ENCODE measurements around the gene PIGV.
A peak's percentile ranks its signal among the peaks of the same experiment; 100 is the strongest.

PIGV gene

DNA sequence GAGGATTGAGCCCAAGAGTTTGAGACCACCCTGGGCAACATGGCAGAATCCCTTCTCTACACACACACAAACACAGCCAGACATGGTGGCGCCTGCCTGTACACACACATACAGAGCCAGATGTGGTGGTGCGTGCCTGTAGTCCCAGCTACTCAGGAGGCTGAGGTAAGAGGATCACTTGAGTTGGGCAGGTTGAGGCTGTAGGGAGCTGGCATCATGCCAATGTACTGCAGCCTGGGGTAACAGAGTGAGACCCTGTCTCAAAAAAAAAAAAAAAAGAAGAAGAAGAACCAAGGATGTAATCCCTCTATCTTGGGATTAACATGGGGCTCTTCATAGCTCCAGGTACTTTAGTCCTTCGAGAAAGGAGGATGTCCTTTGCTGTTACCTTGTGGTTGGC, 29.4 kb upstream of the PIGV start:
- no peak for TF ChIP-seq CTCF (IDR thresholded peaks at IDR 0.05; ENCODE audit: insufficient read depth, missing control alignments)
- DNase-seq (ENCODE audit: insufficient read length, low spot score) (no peak), FAIRE-seq (no peak)

GRCh38 chr1:26759531-26759930, 28.2 kb upstream of the PIGV start:
- DNase-seq (ENCODE audit: insufficient read length, low spot score) (no peak), FAIRE-seq (no peak)
- TF ChIP-seq CTCF (IDR thresholded peaks at IDR 0.05; ENCODE audit: insufficient read depth, missing control alignments): no peak

GRCh38 chr1:26761217-26761616, 26.5 kb upstream of the PIGV start:
- no peak for DNase-seq (ENCODE audit: insufficient read length, low spot score)
- TF ChIP-seq CTCF (IDR thresholded peaks at IDR 0.05; ENCODE audit: insufficient read depth, missing control alignments): no peak
- FAIRE-seq: no peak

DNA sequence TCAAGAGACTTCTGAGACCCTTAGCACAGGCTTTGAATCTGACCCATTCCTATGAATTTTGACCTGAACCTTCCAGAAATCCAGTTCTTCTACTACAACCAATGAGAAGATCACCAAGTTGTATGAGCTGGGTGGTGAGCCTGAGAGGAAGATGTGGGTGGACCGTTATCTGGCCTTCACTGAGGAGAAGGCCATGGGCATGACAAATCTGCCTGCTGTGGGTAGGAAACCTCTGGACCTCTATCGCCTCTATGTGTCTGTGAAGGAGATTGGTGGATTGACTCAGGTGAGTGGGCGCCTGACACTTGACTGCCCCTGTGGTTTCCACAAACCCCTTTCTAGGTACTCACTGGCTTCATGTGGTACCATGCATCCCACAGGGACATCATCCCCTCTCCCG, 20.0 kb upstream of the PIGV start:
- TF ChIP-seq CTCF (IDR thresholded peaks at IDR 0.05; ENCODE audit: insufficient read depth, missing control alignments): no peak
- FAIRE-seq: no peak
- no peak for DNase-seq (ENCODE audit: insufficient read length, low spot score)

DNA sequence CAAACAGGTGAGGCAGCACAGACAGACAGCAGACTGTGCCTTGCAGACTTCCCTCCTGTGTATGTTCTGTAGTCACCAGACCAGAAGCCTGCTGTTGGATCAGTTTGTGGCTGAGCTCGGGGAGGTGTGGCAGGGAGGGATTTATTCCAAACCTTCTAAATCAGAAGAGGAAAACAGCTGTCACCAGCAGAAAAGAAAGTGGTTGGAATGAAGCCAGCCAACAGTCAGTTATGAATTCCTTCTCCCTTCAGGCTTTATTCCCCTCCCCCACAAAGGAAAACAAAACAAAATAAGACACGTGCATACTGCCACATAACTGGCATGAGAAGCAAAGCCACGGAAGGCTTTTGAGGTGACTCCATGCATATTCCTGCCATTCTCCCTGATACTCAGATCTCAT, 19.0 kb upstream of the PIGV start:
- DNase-seq (ENCODE audit: insufficient read length, low spot score) (no peak), FAIRE-seq (no peak)
- TF ChIP-seq CTCF (IDR thresholded peaks at IDR 0.05; ENCODE audit: insufficient read depth, missing control alignments): no peak

DNA sequence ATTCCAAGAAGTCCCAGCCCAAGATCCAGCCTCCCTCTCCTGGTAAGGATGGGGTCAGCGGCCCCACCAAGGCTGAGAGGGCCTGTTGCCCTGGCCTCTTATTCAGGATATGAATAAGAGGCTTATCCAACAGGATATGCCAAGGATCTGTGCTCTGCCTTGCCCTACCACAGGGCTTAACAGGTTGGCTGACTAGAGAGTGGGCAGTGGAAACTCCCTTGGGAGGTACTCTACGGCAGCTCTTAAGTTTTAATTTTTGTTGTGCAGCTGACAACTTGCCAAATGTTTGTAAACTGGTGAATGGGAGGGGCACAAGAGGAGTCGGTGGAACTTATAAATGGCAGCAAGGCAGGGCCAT, 16.5 kb upstream of the PIGV start:
- no peak for DNase-seq (ENCODE audit: insufficient read length, low spot score)
- TF ChIP-seq CTCF (IDR thresholded peaks at IDR 0.05; ENCODE audit: insufficient read depth, missing control alignments): no peak

DNA sequence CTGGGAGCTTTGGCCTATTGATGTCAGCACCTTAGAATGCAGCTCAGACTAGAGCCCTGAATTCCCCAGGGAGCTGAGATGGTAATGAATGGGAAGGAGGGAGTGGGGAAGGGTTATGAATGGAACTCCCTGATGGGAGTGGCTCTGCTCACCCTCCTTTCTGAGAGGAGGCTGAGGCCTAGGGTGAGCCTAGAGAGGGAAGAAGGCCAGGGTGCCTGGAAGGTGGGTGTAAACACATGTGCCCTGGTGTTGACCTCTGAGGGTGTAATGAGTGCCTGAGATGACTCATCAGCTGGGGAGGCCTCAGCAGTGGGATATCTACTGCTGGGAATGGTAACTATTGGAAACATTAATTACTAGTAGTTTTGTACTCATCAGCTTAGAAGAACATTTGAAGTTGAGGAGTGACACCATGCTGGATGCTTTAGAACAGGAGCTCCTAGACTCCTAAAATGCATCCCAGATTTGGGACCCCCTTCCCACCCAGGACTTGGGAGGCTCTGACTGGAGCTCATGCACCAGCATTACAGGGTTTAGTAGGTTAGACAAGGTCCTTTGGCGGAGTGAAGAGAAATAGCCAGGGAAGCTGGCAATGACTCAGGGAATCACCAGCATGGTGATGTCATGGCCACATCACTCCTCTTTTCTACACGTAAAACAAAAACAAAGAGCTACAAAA, 16.0 kb upstream of the PIGV start:
- TF ChIP-seq CTCF (IDR thresholded peaks at IDR 0.05; ENCODE audit: insufficient read depth, missing control alignments): no peak
- FAIRE-seq (no peak), DNase-seq (ENCODE audit: insufficient read length, low spot score) (peak; percentile 39)

More for the DNA sequence above, 16.5 kb upstream of the PIGV start:
- no peak for FAIRE-seq

Data from D721Med (cell line).